ENCODE data around the gene ANKRD17. TPM values are rescaled to one million over a fixed set of nuclear protein-coding genes. Genes with fewer than 3 reads are reported as not detected.

Gene ANKRD17
- total RNA-seq, 2 experiments from 2014 or later: 51.2 to 58.2 TPM

DNA sequence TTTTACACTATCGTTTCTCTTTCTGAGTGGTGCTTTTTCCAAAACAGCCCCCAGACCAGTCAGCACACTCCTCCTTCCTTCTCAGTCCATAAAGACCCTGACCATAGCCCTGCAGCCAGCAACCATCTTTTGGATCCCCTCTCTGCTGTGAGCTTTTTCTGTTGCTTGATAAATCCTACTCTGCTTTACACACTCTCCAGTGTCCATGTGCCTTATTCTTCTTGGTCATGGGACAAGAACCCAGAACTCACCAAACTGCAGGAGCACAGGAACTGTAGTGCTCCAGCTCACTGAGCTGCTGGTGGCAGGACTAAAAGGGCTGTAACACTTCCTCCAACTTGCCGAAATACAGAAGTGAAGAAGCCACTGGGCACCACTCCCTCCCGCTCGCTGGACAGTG lies 221.5 kb downstream of the ANKRD17 start:
- ChIA-PET CTCF (no interaction called here), POLR2A (no interaction called here)
- H3K36me3 Mint-ChIP-seq (ENCODE audit: low read depth): peaks cover 3% of the 10 kb centered on the region
- H3K4me1 Mint-ChIP-seq: peaks cover 8% of the 10 kb centered on the region
- H3K9me3 Mint-ChIP-seq: peaks cover 12% of the 10 kb centered on the region
- H3K27ac Mint-ChIP-seq: no peak overlapping the region
- peaks cover 4% of the 10 kb centered on the region for H3K27me3 Mint-ChIP-seq
- DNase-seq: no peak
- no peak overlapping the region for H3K4me3 Mint-ChIP-seq

DNA sequence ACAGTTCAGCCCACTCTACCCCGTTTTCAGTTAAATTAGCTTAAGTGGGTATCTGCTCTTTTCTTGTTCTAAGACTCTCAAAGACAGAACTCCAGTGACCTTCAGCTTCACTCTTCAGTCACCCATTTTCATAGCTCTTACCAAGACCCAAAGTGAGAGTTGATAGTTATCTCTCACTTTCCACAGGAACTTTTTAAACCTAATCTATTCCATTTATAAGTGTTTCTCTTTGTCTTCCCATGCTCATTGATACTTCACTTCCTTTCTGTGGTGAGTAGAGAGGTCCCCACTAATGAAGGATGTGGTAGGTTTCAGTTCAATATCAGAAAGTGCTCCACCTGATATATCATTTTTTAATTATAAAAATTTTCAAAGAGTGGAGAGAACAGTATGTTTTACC lies 222.5 kb downstream of the ANKRD17 start:
- H3K4me3 Mint-ChIP-seq: no peak overlapping the region
- H3K36me3 Mint-ChIP-seq (ENCODE audit: low read depth): peaks cover 3% of the 10 kb centered on the region
- peaks cover 4% of the 10 kb centered on the region for H3K27me3 Mint-ChIP-seq
- H3K9me3 Mint-ChIP-seq: peaks cover 12% of the 10 kb centered on the region
- peaks cover 8% of the 10 kb centered on the region for H3K4me1 Mint-ChIP-seq
- CTCF ChIA-PET: no interaction called here
- no peak for DNase-seq
- POLR2A ChIA-PET: no interaction called here
- H3K27ac Mint-ChIP-seq: no peak overlapping the region

DNA sequence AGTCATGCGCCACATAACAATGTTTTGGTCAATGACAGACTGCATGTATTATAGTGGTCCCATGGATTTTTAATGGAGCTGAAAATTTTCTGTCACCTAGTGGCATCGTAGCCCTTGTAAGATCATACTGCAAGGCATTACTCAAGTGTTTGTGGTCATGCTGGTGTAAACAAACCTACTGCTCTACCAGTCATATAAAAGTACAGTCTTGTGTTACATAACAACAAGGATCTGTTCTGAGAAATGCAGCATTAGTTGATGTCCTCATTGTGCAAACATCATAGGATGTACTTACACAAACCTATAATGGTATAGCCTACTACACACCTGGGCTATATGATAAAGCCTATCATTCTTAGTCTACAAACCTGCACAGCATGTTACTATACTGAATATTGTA lies 223.7 kb downstream of the ANKRD17 start:
- Mint-ChIP-seq H3K36me3 (ENCODE audit: low read depth) (peaks cover 3% of the 10 kb centered on the region), H3K9me3 (peaks cover 12% of the 10 kb centered on the region), H3K4me1 (peaks cover 8% of the 10 kb centered on the region), H3K27ac (no peak overlapping the region), H3K27me3 (peaks cover 4% of the 10 kb centered on the region), H3K4me3 (no peak overlapping the region)
- ChIA-PET CTCF (interaction anchor here (0.6 kb wide), 1 partner anchor 27 kb away, joined by 3 read pairs; no protein-coding TSS in a partner anchor), POLR2A (no interaction called here)
- DNase-seq: no peak

DNA sequence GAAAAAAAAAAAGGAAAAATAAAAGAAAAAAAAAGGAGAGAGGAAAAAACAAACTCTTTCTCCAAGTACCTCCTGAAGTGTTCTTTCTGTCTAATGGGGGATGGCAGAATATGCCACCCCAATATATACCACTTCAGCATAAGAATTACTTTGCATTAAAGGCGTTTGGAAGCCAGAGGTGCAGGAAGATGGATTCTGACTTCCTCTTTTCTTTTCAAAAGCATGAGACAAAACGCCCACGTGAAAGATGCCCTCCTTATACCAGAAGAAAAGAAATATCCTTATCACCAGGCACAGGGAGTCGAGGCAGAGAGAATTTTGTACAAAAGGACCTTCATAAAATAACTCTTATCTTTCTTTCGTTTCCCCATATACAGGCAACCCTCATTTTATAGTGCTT lies 230.0 kb downstream of the ANKRD17 start:
- no peak for DNase-seq
- H3K27ac Mint-ChIP-seq: no peak overlapping the region
- no peaks in the 10 kb centered on the region for H3K27me3 Mint-ChIP-seq
- POLR2A ChIA-PET: no interaction called here
- no peaks in the 10 kb centered on the region for H3K4me1 Mint-ChIP-seq
- no peaks in the 10 kb centered on the region for H3K9me3 Mint-ChIP-seq
- H3K36me3 Mint-ChIP-seq (ENCODE audit: low read depth): no peaks in the 10 kb centered on the region
- no peak overlapping the region for H3K4me3 Mint-ChIP-seq
- CTCF ChIA-PET: no interaction called here

Other genes starting within 250 kb of the ANKRD17 start
- 10 to 100 TPM; 12.9 to 13.3 TPM for gene COX18, start 189.1 kb downstream of the ANKRD17 start, total RNA-seq
- not detected for gene ALB, start 145.5 kb upstream of the ANKRD17 start, total RNA-seq
- gene AFP, start 177.4 kb upstream of the ANKRD17 start, total RNA-seq: not detected
- gene AFM, start 222.9 kb upstream of the ANKRD17 start, total RNA-seq: not detected